ENCODE data around the gene FXYD7. TPM values are rescaled to one million over a fixed set of nuclear protein-coding genes. Genes with fewer than 3 reads are reported as not detected.
A peak's percentile ranks its signal among the peaks of the same experiment; 100 is the strongest.

FXYD7 gene
- total RNA-seq, 2 donors from 2014 or later, result 1.1 TPM; not detected in 1

- WGBS, 2 experiments (ENCODE audit: insufficient coverage in 1 of 2, insufficient read length in 1 of 2), result 20 to 32% methylated on average over 8 to 20 of the region's 21 CpGs
- Histone ChIP-seq H3K27me3 (ENCODE audit: control insufficient read depth, insufficient read depth, low read length, poor library complexity, severe bottlenecking) (peaks cover 53% of the 10 kb centered on the region), H3K27ac (ENCODE audit: low read depth, low read length) (no peak overlapping the region), H3K4me3 (ENCODE audit: low read length) (peak overlapping the region; percentile 73), H3K9ac (ENCODE audit: extremely low read depth, low read length, poor library complexity, severe bottlenecking) (no peak overlapping the region), H3K4me1 (ENCODE audit: control insufficient read depth, insufficient read depth, low read length) (no peaks in the 10 kb centered on the region), H3K9me3 (ENCODE audit: control insufficient read depth, low read length) (no peaks in the 10 kb centered on the region), H3K36me3 (ENCODE audit: control insufficient read depth, insufficient read depth, low read length) (no peaks in the 10 kb centered on the region)
- no peak for TF ChIP-seq CTCF (conservative IDR thresholded peaks at IDR 0.05)
- Mint-ChIP-seq H3K27ac (no peak overlapping the region), H3K27me3 (ENCODE audit: insufficient read depth) (peaks cover 42% of the 10 kb centered on the region), H3K36me3 (ENCODE audit: low read depth) (no peaks in the 10 kb centered on the region), H3K4me1 (peaks cover 11% of the 10 kb centered on the region), H3K9me3 (no peaks in the 10 kb centered on the region), H3K4me3 (peak overlapping the region; percentile 47)
- DNase-seq, result peak; percentile 65
Observed at GRCh38 chr19:35141837-35142605, 1.0 kb upstream of the FXYD7 start.

GRCh38 chr19:35142606-35143230, 337 bp upstream of the FXYD7 start:
- Histone ChIP-seq H3K4me3 (ENCODE audit: low read length) (peak overlapping the region; percentile 73), H3K9me3 (ENCODE audit: control insufficient read depth, low read length) (no peaks in the 10 kb centered on the region), H3K9ac (ENCODE audit: extremely low read depth, low read length, poor library complexity, severe bottlenecking) (no peak overlapping the region), H3K27ac (ENCODE audit: low read depth, low read length) (no peak overlapping the region), H3K4me1 (ENCODE audit: control insufficient read depth, insufficient read depth, low read length) (no peaks in the 10 kb centered on the region), H3K36me3 (ENCODE audit: control insufficient read depth, insufficient read depth, low read length) (no peaks in the 10 kb centered on the region), H3K27me3 (ENCODE audit: control insufficient read depth, insufficient read depth, low read length, poor library complexity, severe bottlenecking) (peaks cover 53% of the 10 kb centered on the region)
- peak; percentile 94 for DNase-seq
- WGBS, 2 experiments (ENCODE audit: insufficient coverage in 1 of 2, insufficient read length in 1 of 2), result 0% methylated on average over 9 to 32 of the region's 46 CpGs
- Mint-ChIP-seq H3K36me3 (ENCODE audit: low read depth) (no peaks in the 10 kb centered on the region), H3K4me1 (peaks cover 11% of the 10 kb centered on the region), H3K27ac (no peak overlapping the region), H3K27me3 (ENCODE audit: insufficient read depth) (peaks cover 42% of the 10 kb centered on the region), H3K4me3 (peak overlapping the region; percentile 47), H3K9me3 (no peaks in the 10 kb centered on the region)
- peak; percentile 83 for TF ChIP-seq CTCF (conservative IDR thresholded peaks at IDR 0.05)

- no peaks in the 10 kb centered on the region for H3K9me3 ChIP-seq (ENCODE audit: control insufficient read depth, low read length)
- no peak overlapping the region for H3K4me3 Mint-ChIP-seq
- peaks cover 42% of the 10 kb centered on the region for H3K27me3 Mint-ChIP-seq (ENCODE audit: insufficient read depth)
- DNase-seq, result no peak
- no peak overlapping the region for H3K4me3 ChIP-seq (ENCODE audit: low read length)
- 28 to 30% methylated on average over 2 to 3 of the region's 3 CpGs for WGBS, 2 experiments (ENCODE audit: insufficient coverage in 1 of 2, insufficient read length in 1 of 2)
- H3K27ac ChIP-seq (ENCODE audit: low read depth, low read length), result no peak overlapping the region
- H3K9me3 Mint-ChIP-seq, result no peaks in the 10 kb centered on the region
- H3K4me1 ChIP-seq (ENCODE audit: control insufficient read depth, insufficient read depth, low read length), result no peaks in the 10 kb centered on the region
- H3K27ac Mint-ChIP-seq, result no peak overlapping the region
- TF ChIP-seq CTCF (conservative IDR thresholded peaks at IDR 0.05), result no peak
- no peak overlapping the region for H3K9ac ChIP-seq (ENCODE audit: extremely low read depth, low read length, poor library complexity, severe bottlenecking)
- no peaks in the 10 kb centered on the region for H3K36me3 Mint-ChIP-seq (ENCODE audit: low read depth)
- no peaks in the 10 kb centered on the region for H3K36me3 ChIP-seq (ENCODE audit: control insufficient read depth, insufficient read depth, low read length)
- peaks cover 11% of the 10 kb centered on the region for H3K4me1 Mint-ChIP-seq
- peaks cover 53% of the 10 kb centered on the region for H3K27me3 ChIP-seq (ENCODE audit: control insufficient read depth, insufficient read depth, low read length, poor library complexity, severe bottlenecking)
Observed at GRCh38 chr19:35143818-35144217, 763 bp downstream of the FXYD7 start.

Data from endodermal cell (in vitro differentiated cells).